Endodermal cell (in vitro differentiated cells): ENCODE data around the gene TRABD. TPM values are rescaled to one million over a fixed set of nuclear protein-coding genes. Genes with fewer than 3 reads are reported as not detected.

Source experiments
- DNase-seq: peaks from one replicate; pipeline ENCODE4 v3.0.0-alpha.2; 2017
- H3K27ac ChIP-seq: 2 replicates; pipeline ENCODE4 v1.5.1; 2013; ENCODE audit warnings: mild to moderate bottlenecking, low read depth, low read length, moderate library complexity
- H3K27me3 ChIP-seq: 2 replicates; pipeline ENCODE4 v1.6.1; 2013; ENCODE audit warnings: mild to moderate bottlenecking, low read length, moderate library complexity; ENCODE audit not compliant: insufficient read depth, control insufficient read depth, poor library complexity, severe bottlenecking
- H3K36me3 ChIP-seq: 2 replicates; pipeline ENCODE4 v1.7.0; 2013; ENCODE audit warnings: mild to moderate bottlenecking, low read length, moderate library complexity; ENCODE audit not compliant: control insufficient read depth, insufficient read depth
- H3K4me1 ChIP-seq: one replicate; pipeline ENCODE4 v1.7.0; 2013; ENCODE audit warnings: low read length; ENCODE audit not compliant: control insufficient read depth, insufficient read depth
- H3K4me3 ChIP-seq: 2 replicates; pipeline ENCODE4 v1.5.1; 2013; ENCODE audit warnings: mild to moderate bottlenecking, low read length, moderate library complexity
- H3K9ac ChIP-seq: 2 replicates; pipeline ENCODE4 v1.6.1; 2013; ENCODE audit warnings: mild to moderate bottlenecking, low read length, moderate library complexity; ENCODE audit not compliant: poor library complexity, severe bottlenecking; ENCODE audit errors: extremely low read depth
- H3K9me3 ChIP-seq: 2 replicates; pipeline ENCODE4 v1.6.1; 2013; ENCODE audit warnings: mild to moderate bottlenecking, low read length, moderate library complexity; ENCODE audit not compliant: control insufficient read depth
- H3K27ac Mint-ChIP-seq: 2 replicates; pipeline ENCODE4 v1.8.0; 2020; ENCODE audit warnings: mixed read lengths
- H3K27me3 Mint-ChIP-seq: 2 replicates; pipeline ENCODE4 v1.8.0; 2021; ENCODE audit warnings: mild to moderate bottlenecking, mixed read lengths; ENCODE audit not compliant: insufficient read depth
- H3K36me3 Mint-ChIP-seq: 2 replicates; pipeline ENCODE4 v1.8.0; 2020; ENCODE audit warnings: low read depth, mixed read lengths
- H3K4me1 Mint-ChIP-seq: 2 replicates; pipeline ENCODE4 v1.8.0; 2020; ENCODE audit warnings: mixed read lengths
- H3K4me3 Mint-ChIP-seq: 2 replicates; pipeline ENCODE4 v1.8.0; 2020; ENCODE audit warnings: mild to moderate bottlenecking, moderate library complexity, mixed read lengths
- H3K9me3 Mint-ChIP-seq: 2 replicates; pipeline ENCODE4 v1.8.0; 2020; ENCODE audit warnings: mild to moderate bottlenecking, mixed read lengths
- CTCF ChIP-seq: fragments of 200-600 bp; sonication (generic); conservative IDR thresholded peaks from 2 replicates; pipeline ENCODE4 v1.5.0; 2021; ENCODE audit warnings: antibody characterized with exemption, mild to moderate bottlenecking
- WGBS, 2 experiments: methylation state at CpG; one replicate each; pipeline versions ENCODE4 v1.1.5 to v1.1.7; 2013; ENCODE audit warnings: missing lambda C conversion rate in 2 of 2, mixed read lengths in 1 of 2; ENCODE audit not compliant: insufficient coverage in 1 of 2, insufficient read length in 1 of 2; 5-methylcytosine and 5-hydroxymethylcytosine counted together
- total RNA-seq, 2 donors: library from RNA; stranded (reverse); fragmentation: NEBNext Ultra II Directional in 1 of 2; extraction: Animal tissue kit (Norgen Biotek cat#: 25700) in 1 of 2; gene quantifications; 2 replicates in 1 of 2; 3 replicates in 1 of 2; pipeline ENCODE4 v1.2.1, GENCODE V29; 2021

Gene TRABD
- total RNA-seq, 2 donors from 2014 or later = 49.6 to 56.4 TPM

- Histone ChIP-seq H3K9me3 (no peaks in the 10 kb centered on the region), H3K4me3 (no peak overlapping the region), H3K27me3 (peaks cover 11% of the 10 kb centered on the region), H3K36me3 (no peaks in the 10 kb centered on the region), H3K27ac (no peak overlapping the region), H3K9ac (no peak overlapping the region), H3K4me1 (no peaks in the 10 kb centered on the region)
- Mint-ChIP-seq H3K27ac (no peak overlapping the region), H3K4me3 (no peak overlapping the region), H3K36me3 (peaks cover 6% of the 10 kb centered on the region), H3K27me3 (peaks cover 13% of the 10 kb centered on the region), H3K9me3 (no peaks in the 10 kb centered on the region), H3K4me1 (no peaks in the 10 kb centered on the region)
- no peak for TF ChIP-seq CTCF
- WGBS, 2 experiments = 93% methylated on average over 5 to 6 of the region's 6 CpGs
- DNase-seq = no peak
Measured at GRCh38 chr22:50173983-50174355, 11.7 kb upstream of the TRABD start.

GRCh38 chr22:50174382-50175190, 11.1 kb upstream of the TRABD start:
- H3K4me3 Mint-ChIP-seq = no peak overlapping the region
- Histone ChIP-seq H3K27ac (no peak overlapping the region), H3K36me3 (no peaks in the 10 kb centered on the region), H3K9ac (no peak overlapping the region), H3K4me3 (no peak overlapping the region), H3K9me3 (no peaks in the 10 kb centered on the region), H3K4me1 (no peaks in the 10 kb centered on the region), H3K27me3 (peaks cover 6% of the 10 kb centered on the region)
- H3K27me3 Mint-ChIP-seq = peaks cover 8% of the 10 kb centered on the region
- TF ChIP-seq CTCF = peak; percentile 20
- 90 to 93% methylated on average over 15 to 27 of the region's 27 CpGs for WGBS, 2 experiments
- H3K36me3 Mint-ChIP-seq = peaks cover 8% of the 10 kb centered on the region
- no peak for DNase-seq
- H3K4me1 Mint-ChIP-seq = no peaks in the 10 kb centered on the region
- H3K9me3 Mint-ChIP-seq = no peaks in the 10 kb centered on the region
- no peak overlapping the region for H3K27ac Mint-ChIP-seq

- Histone ChIP-seq H3K4me3 (no peak overlapping the region), H3K27me3 (peaks cover 6% of the 10 kb centered on the region), H3K36me3 (no peaks in the 10 kb centered on the region), H3K4me1 (no peaks in the 10 kb centered on the region), H3K27ac (no peak overlapping the region), H3K9ac (no peak overlapping the region), H3K9me3 (no peaks in the 10 kb centered on the region)
- Mint-ChIP-seq H3K4me1 (no peaks in the 10 kb centered on the region), H3K27me3 (peaks cover 8% of the 10 kb centered on the region), H3K36me3 (peaks cover 11% of the 10 kb centered on the region), H3K27ac (no peak overlapping the region), H3K4me3 (no peak overlapping the region), H3K9me3 (no peaks in the 10 kb centered on the region)
- no peak for TF ChIP-seq CTCF
- no peak for DNase-seq
- WGBS, 2 experiments = 85 to 86% methylated on average over 4 to 6 of the region's 6 CpGs
Measured at GRCh38 chr22:50175191-50175461, 10.6 kb upstream of the TRABD start.
